Activated naive CD4-positive, alpha-beta T cell (primary cell): ENCODE measurements around the gene DOCK4.
A peak's percentile ranks its signal among the peaks of the same experiment; 100 is the strongest.
"Not testable (repeated sequence)": the region's sequence is repeated elsewhere in the genome, so short reads cannot be mapped to it uniquely, and the experiment has no call there.

Experiments
- DNase-seq, 4 experiments: peaks; one replicate each; lab custom pipeline; 2025; lab: John Stamatoyannopoulos, UW

Gene DOCK4

GRCh38 chr7:112206238-112206990 lies at the start of gene DOCK4, which contains the start of gene ZNF277:
TSS of gene DOCK4 (minus strand) at chr7:112206399. CDS start at chr7:112206138, 261 bp downstream.
TSS of gene ZNF277 (plus strand) at chr7:112206695. CDS start at chr7:112206717, 22 bp downstream.
- DNase-seq = peak; percentile 96 to 99 (median 98)

- DNase-seq = no peak
Measured at GRCh38 chr7:112255388-112255720, 49.2 kb upstream of the DOCK4 start.

GRCh38 chr7:112254709-112255387 lies 48.6 kb upstream of the DOCK4 start:
- DNase-seq = no peak

- DNase-seq = no peak
Measured at GRCh38 chr7:112254156-112254555, 48.0 kb upstream of the DOCK4 start.

GRCh38 chr7:112252691-112253090 lies 46.5 kb upstream of the DOCK4 start:
- DNase-seq = no peak

- DNase-seq = no peak
Measured at GRCh38 chr7:112252141-112252540, 45.9 kb upstream of the DOCK4 start.

GRCh38 chr7:112249967-112250366 lies 43.8 kb upstream of the DOCK4 start:
- not testable (repeated sequence) for DNase-seq

GRCh38 chr7:112248598-112248997 lies 42.4 kb upstream of the DOCK4 start:
- no peak for DNase-seq

GRCh38 chr7:112238852-112239610 lies 32.8 kb upstream of the DOCK4 start:
- no peak for DNase-seq

GRCh38 chr7:112238330-112238729 lies 32.1 kb upstream of the DOCK4 start:
- DNase-seq = no peak

- DNase-seq = no peak
Measured at GRCh38 chr7:112236597-112236996, 30.4 kb upstream of the DOCK4 start.

- DNase-seq = no peak
Measured at GRCh38 chr7:112234147-112234546, 27.9 kb upstream of the DOCK4 start.

- DNase-seq = no peak
Measured at GRCh38 chr7:112233048-112233697, 27.0 kb upstream of the DOCK4 start.

GRCh38 chr7:112232212-112232978 lies 26.2 kb upstream of the DOCK4 start:
- DNase-seq = no peak

GRCh38 chr7:112228632-112229031 lies 22.4 kb upstream of the DOCK4 start:
- no peak for DNase-seq

- no peak for DNase-seq
Measured at GRCh38 chr7:112226701-112227276, 20.6 kb upstream of the DOCK4 start.

- no peak for DNase-seq
Measured at GRCh38 chr7:112225006-112225405, 18.8 kb upstream of the DOCK4 start.

GRCh38 chr7:112224186-112224585 lies 18.0 kb upstream of the DOCK4 start:
- no peak for DNase-seq

- no peak for DNase-seq
Measured at GRCh38 chr7:112223310-112223709, 17.1 kb upstream of the DOCK4 start.

GRCh38 chr7:112220877-112221434 lies 14.8 kb upstream of the DOCK4 start:
- no peak for DNase-seq

- DNase-seq = no peak
Measured at GRCh38 chr7:112215787-112216186, 9.6 kb upstream of the DOCK4 start.
